Measurements from ENCODE around the gene MCOLN2. TPM values are rescaled to one million over a fixed set of nuclear protein-coding genes. Genes with fewer than 3 reads are reported as not detected.

The MCOLN2 gene
- total RNA-seq, 1 experiment from 2014 or later, result 3.8 TPM

GRCh38 chr1:85030536-85030935, 33.6 kb upstream of the MCOLN2 start:
- TF ChIP-seq NFE2L1 (CRISPR knock-in tag; IDR thresholded peaks at IDR 0.05), result no peak
- no peak for TF ChIP-seq ZNF317 (CRISPR knock-in tag; IDR thresholded peaks at IDR 0.05; ENCODE audit: borderline replicate concordance, low read depth)
- no peak for TF ChIP-seq RORB (CRISPR knock-in tag; IDR thresholded peaks at IDR 0.05)
- TF ChIP-seq JUN (CRISPR knock-in tag; IDR thresholded peaks at IDR 0.05), result no peak
- TF ChIP-seq IRF2 (CRISPR knock-in tag; IDR thresholded peaks at IDR 0.05; ENCODE audit: borderline replicate concordance, low read depth), result no peak
- no peak for TF ChIP-seq STAT6 (CRISPR knock-in tag; conservative IDR thresholded peaks at IDR 0.05; ENCODE audit: low read depth)
- TF ChIP-seq ATF3 (CRISPR knock-in tag; conservative IDR thresholded peaks at IDR 0.05), result no peak
- TF ChIP-seq GTF2I (CRISPR knock-in tag; conservative IDR thresholded peaks at IDR 0.05), result no peak
- ATAC-seq (no peak), DNase-seq (ENCODE audit: low spot score) (no peak)
- ChIA-PET POLR2A (no interaction called here), CTCF (no interaction called here)
- H3K27me3 Mint-ChIP-seq (ENCODE audit: low read depth), result no peaks in the 10 kb centered on the region
- H3K4me1 Mint-ChIP-seq, result no peaks in the 10 kb centered on the region
- no peak overlapping the region for H3K27ac Mint-ChIP-seq
- no peaks in the 10 kb centered on the region for H3K9me3 Mint-ChIP-seq
- H3K36me3 Mint-ChIP-seq, result no peaks in the 10 kb centered on the region
- no peak overlapping the region for H3K4me3 Mint-ChIP-seq

DNA sequence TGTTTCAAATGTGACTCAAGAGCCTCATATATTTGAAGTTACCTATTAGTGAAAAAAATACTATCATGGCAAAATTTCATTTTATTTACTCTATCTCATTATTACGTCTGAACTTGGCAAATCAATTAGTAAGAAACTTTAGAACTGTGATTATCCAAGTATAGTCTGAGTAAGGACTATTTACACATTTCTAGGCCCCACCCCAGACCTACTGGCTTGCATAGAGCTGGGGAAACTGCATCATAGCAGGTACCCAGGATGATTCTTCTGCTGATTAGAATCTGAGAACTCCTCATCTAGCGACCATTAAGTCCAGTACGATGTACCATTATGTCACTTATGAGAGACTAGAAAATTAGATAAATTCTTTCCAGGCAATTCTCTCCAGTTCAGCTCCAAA, 31.2 kb upstream of the MCOLN2 start:
- no peaks in the 10 kb centered on the region for H3K36me3 Mint-ChIP-seq
- DNase-seq (ENCODE audit: low spot score), result no peak

More for the DNA sequence above, 31.2 kb upstream of the MCOLN2 start:
- TF ChIP-seq SOX15 (CRISPR knock-in tag; IDR thresholded peaks at IDR 0.05) (no peak), NFE2L1 (CRISPR knock-in tag; IDR thresholded peaks at IDR 0.05) (no peak), GTF2I (CRISPR knock-in tag; conservative IDR thresholded peaks at IDR 0.05) (no peak), FOXK1 (CRISPR knock-in tag; IDR thresholded peaks at IDR 0.05) (no peak), ZNF671 (CRISPR knock-in tag; IDR thresholded peaks at IDR 0.05) (no peak), JUN (CRISPR knock-in tag; IDR thresholded peaks at IDR 0.05) (no peak), CREB1 (CRISPR knock-in tag; IDR thresholded peaks at IDR 0.05) (no peak), HMGA2 (CRISPR knock-in tag; IDR thresholded peaks at IDR 0.05) (no peak), ESRRA (CRISPR knock-in tag; IDR thresholded peaks at IDR 0.05; ENCODE audit: borderline replicate concordance) (no peak), NR1H2 (CRISPR knock-in tag; IDR thresholded peaks at IDR 0.05) (no peak), ZNF232 (CRISPR knock-in tag; IDR thresholded peaks at IDR 0.05) (no peak), ERG (CRISPR knock-in tag; IDR thresholded peaks at IDR 0.05) (no peak), ZNF423 (CRISPR knock-in tag; IDR thresholded peaks at IDR 0.05) (no peak), STAT6 (CRISPR knock-in tag; conservative IDR thresholded peaks at IDR 0.05; ENCODE audit: low read depth) (no peak), NR2C2 (CRISPR knock-in tag; IDR thresholded peaks at IDR 0.05) (no peak), ATF2 (CRISPR knock-in tag; IDR thresholded peaks at IDR 0.05; ENCODE audit: borderline replicate concordance, low read depth) (no peak), KAT7 (CRISPR knock-in tag; IDR thresholded peaks at IDR 0.05; ENCODE audit: borderline replicate concordance) (no peak), JAZF1 (CRISPR knock-in tag; IDR thresholded peaks at IDR 0.05) (no peak), ELF4 (CRISPR knock-in tag; IDR thresholded peaks at IDR 0.05; ENCODE audit: low read depth) (no peak)
- TF ChIP-seq, protein P1, sequence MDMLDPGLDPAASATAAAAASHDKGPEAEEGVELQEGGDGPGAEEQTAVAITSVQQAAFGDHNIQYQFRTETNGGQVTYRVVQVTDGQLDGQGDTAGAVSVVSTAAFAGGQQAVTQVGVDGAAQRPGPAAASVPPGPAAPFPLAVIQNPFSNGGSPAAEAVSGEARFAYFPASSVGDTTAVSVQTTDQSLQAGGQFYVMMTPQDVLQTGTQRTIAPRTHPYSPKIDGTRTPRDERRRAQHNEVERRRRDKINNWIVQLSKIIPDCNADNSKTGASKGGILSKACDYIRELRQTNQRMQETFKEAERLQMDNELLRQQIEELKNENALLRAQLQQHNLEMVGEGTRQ (CRISPR knock-in tag; IDR thresholded peaks at IDR 0.05), result no peak
- ATAC-seq, result no peak
- H3K27ac Mint-ChIP-seq, result no peak overlapping the region
- H3K9me3 Mint-ChIP-seq, result no peaks in the 10 kb centered on the region
- ChIA-PET CTCF (interaction anchor here (1.0 to 4.7 kb wide), 5 partner anchors 31 to 232 kb away, joined by 3 to 90 read pairs (median 4); partner anchors contain the start of gene MCOLN2), POLR2A (no interaction called here)
- no peaks in the 10 kb centered on the region for H3K4me1 Mint-ChIP-seq
- H3K27me3 Mint-ChIP-seq (ENCODE audit: low read depth), result no peaks in the 10 kb centered on the region
- H3K4me3 Mint-ChIP-seq, result no peak overlapping the region
